Measurements from ENCODE around the gene CCR6. TPM values are rescaled to one million over a fixed set of nuclear protein-coding genes. Genes with fewer than 3 reads are reported as not detected.

CCR6 gene
- total and polyA plus RNA-seq, 2 donors (not counting 1 experiment from before 2014, with no cell fraction given), result not detected

DNA sequence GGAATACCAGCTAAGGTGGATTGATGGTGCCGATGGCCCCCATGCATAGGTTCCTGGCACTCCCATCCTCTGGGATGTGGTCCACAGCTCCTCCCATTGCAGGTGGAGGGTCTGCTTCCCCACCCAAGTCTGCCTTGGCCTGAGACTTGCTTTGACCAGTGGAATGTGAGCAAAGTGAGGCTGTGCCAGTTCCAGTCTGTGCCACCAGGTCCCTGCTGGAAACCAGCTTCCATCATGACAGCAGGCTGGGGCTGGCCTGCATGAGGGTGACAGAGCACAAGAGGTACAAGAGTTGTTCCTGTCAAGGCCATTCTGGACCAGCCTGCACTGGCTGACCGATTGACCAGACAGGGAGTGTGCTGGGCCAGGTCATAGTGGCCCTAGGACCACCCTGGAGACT, 27.0 kb upstream of the CCR6 start:
- TF ChIP-seq, protein P1, sequence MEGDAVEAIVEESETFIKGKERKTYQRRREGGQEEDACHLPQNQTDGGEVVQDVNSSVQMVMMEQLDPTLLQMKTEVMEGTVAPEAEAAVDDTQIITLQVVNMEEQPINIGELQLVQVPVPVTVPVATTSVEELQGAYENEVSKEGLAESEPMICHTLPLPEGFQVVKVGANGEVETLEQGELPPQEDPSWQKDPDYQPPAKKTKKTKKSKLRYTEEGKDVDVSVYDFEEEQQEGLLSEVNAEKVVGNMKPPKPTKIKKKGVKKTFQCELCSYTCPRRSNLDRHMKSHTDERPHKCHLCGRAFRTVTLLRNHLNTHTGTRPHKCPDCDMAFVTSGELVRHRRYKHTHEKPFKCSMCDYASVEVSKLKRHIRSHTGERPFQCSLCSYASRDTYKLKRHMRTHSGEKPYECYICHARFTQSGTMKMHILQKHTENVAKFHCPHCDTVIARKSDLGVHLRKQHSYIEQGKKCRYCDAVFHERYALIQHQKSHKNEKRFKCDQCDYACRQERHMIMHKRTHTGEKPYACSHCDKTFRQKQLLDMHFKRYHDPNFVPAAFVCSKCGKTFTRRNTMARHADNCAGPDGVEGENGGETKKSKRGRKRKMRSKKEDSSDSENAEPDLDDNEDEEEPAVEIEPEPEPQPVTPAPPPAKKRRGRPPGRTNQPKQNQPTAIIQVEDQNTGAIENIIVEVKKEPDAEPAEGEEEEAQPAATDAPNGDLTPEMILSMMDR (conservative IDR thresholded peaks at IDR 0.05 in 1 of 2, IDR thresholded peaks at IDR 0.05 in 1 of 2; ENCODE audit: low read depth in 1 of 2, low read length in 2 of 2), result no peak
- no peak for TF ChIP-seq EZH2 (IDR thresholded peaks at IDR 0.05; ENCODE audit: low read length, missing control alignments)
- H3K9me3 ChIP-seq (ENCODE audit: control insufficient read depth, insufficient read depth, low read depth, low read length), result no peaks in the 10 kb centered on the region
- H3K4me2 ChIP-seq (ENCODE audit: extremely low read depth, insufficient read depth, low read length), result no peak overlapping the region
- no peaks in the 10 kb centered on the region for H3K27me3 ChIP-seq (ENCODE audit: control insufficient read depth, insufficient read depth, low read length)
- no peak overlapping the region for H3K27ac ChIP-seq (ENCODE audit: insufficient read depth, low read length)
- H3K4me1 ChIP-seq (ENCODE audit: control insufficient read depth, extremely low read depth, insufficient read depth, low read length), result no peaks in the 10 kb centered on the region
- no peaks in the 10 kb centered on the region for H3K79me2 ChIP-seq (ENCODE audit: control insufficient read depth, insufficient read depth, low read length)
- H2AFZ ChIP-seq (ENCODE audit: low read length), result no peak overlapping the region
- no peaks in the 10 kb centered on the region for H4K20me1 ChIP-seq (ENCODE audit: control insufficient read depth, extremely low read depth, insufficient read depth, low read length)
- H3K36me3 ChIP-seq (ENCODE audit: control insufficient read depth, insufficient read depth, low read length), result no peaks in the 10 kb centered on the region
- H3K9ac ChIP-seq (ENCODE audit: insufficient read depth, low read length), result no peak overlapping the region
- no peak for DNase-seq (ENCODE audit: low read depth in 2 of 2)
- H3K4me3 ChIP-seq (replicated peaks in 1 of 4; ENCODE audit: control extremely low read depth in 1 of 4, insufficient read depth in 1 of 4, low read depth in 3 of 4, low read length in 4 of 4), result no peak overlapping the region

GRCh38 chr6:167096991-167097390, 25.9 kb upstream of the CCR6 start:
- H3K27ac ChIP-seq (ENCODE audit: insufficient read depth, low read length), result no peak overlapping the region
- H3K4me2 ChIP-seq (ENCODE audit: extremely low read depth, insufficient read depth, low read length), result no peak overlapping the region
- no peaks in the 10 kb centered on the region for H3K9me3 ChIP-seq (ENCODE audit: control insufficient read depth, insufficient read depth, low read depth, low read length)

GRCh38 chr6:167097770-167098169, 25.1 kb upstream of the CCR6 start:
- Histone ChIP-seq H3K27ac (ENCODE audit: insufficient read depth, low read length) (no peak overlapping the region), H3K9ac (ENCODE audit: insufficient read depth, low read length) (no peak overlapping the region), H3K4me1 (ENCODE audit: control insufficient read depth, extremely low read depth, insufficient read depth, low read length) (no peaks in the 10 kb centered on the region)

More at GRCh38 chr6:167096991-167097390, 25.9 kb upstream of the CCR6 start:
- Histone ChIP-seq H2AFZ (ENCODE audit: low read length) (no peak overlapping the region), H3K4me1 (ENCODE audit: control insufficient read depth, extremely low read depth, insufficient read depth, low read length) (no peaks in the 10 kb centered on the region), H4K20me1 (ENCODE audit: control insufficient read depth, extremely low read depth, insufficient read depth, low read length) (no peaks in the 10 kb centered on the region), H3K79me2 (ENCODE audit: control insufficient read depth, insufficient read depth, low read length) (no peaks in the 10 kb centered on the region), H3K27me3 (ENCODE audit: control insufficient read depth, insufficient read depth, low read length) (no peaks in the 10 kb centered on the region), H3K9ac (ENCODE audit: insufficient read depth, low read length) (no peak overlapping the region), H3K36me3 (ENCODE audit: control insufficient read depth, insufficient read depth, low read length) (no peaks in the 10 kb centered on the region), H3K4me3 (replicated peaks in 1 of 4; ENCODE audit: control extremely low read depth in 1 of 4, insufficient read depth in 1 of 4, low read depth in 3 of 4, low read length in 4 of 4) (no peak overlapping the region)
- TF ChIP-seq, protein P1 (conservative IDR thresholded peaks at IDR 0.05 in 1 of 2, IDR thresholded peaks at IDR 0.05 in 1 of 2; ENCODE audit: low read depth in 1 of 2, low read length in 2 of 2), result no peak
- TF ChIP-seq EZH2 (IDR thresholded peaks at IDR 0.05; ENCODE audit: low read length, missing control alignments), result no peak
- DNase-seq (ENCODE audit: low read depth in 2 of 2), result no peak

More at GRCh38 chr6:167097770-167098169, 25.1 kb upstream of the CCR6 start:
- Histone ChIP-seq H3K4me2 (ENCODE audit: extremely low read depth, insufficient read depth, low read length) (no peak overlapping the region), H4K20me1 (ENCODE audit: control insufficient read depth, extremely low read depth, insufficient read depth, low read length) (no peaks in the 10 kb centered on the region), H2AFZ (ENCODE audit: low read length) (no peak overlapping the region), H3K79me2 (ENCODE audit: control insufficient read depth, insufficient read depth, low read length) (no peaks in the 10 kb centered on the region), H3K9me3 (ENCODE audit: control insufficient read depth, insufficient read depth, low read depth, low read length) (no peaks in the 10 kb centered on the region), H3K36me3 (ENCODE audit: control insufficient read depth, insufficient read depth, low read length) (no peaks in the 10 kb centered on the region), H3K4me3 (replicated peaks in 1 of 4; ENCODE audit: control extremely low read depth in 1 of 4, insufficient read depth in 1 of 4, low read depth in 3 of 4, low read length in 4 of 4) (no peak overlapping the region), H3K27me3 (ENCODE audit: control insufficient read depth, insufficient read depth, low read length) (no peaks in the 10 kb centered on the region)
- no peak for DNase-seq (ENCODE audit: low read depth in 2 of 2)
- TF ChIP-seq EZH2 (IDR thresholded peaks at IDR 0.05; ENCODE audit: low read length, missing control alignments), result no peak
- TF ChIP-seq, protein P1 (conservative IDR thresholded peaks at IDR 0.05 in 1 of 2, IDR thresholded peaks at IDR 0.05 in 1 of 2; ENCODE audit: low read depth in 1 of 2, low read length in 2 of 2), result no peak
